B cell (primary cell): Measurements from ENCODE around the gene UQCR10. TPM values are rescaled to one million over a fixed set of nuclear protein-coding genes. Genes with fewer than 3 reads are reported as not detected.

Source experiments
- ATAC-seq: fragments of 200-7000 bp; cut with Tn5 transposase; one replicate; pipeline ENCODE4 v1.10.0; 2021; ENCODE audit warnings: low read depth, mild to moderate bottlenecking, moderate number of reproducible peaks, moderate library complexity
- CTCF ChIA-PET: fragments of 350-600 bp; sonication (Branson Sonifier 250); formaldehyde crosslinking; loops from one replicate; lab custom pipeline; 2021; ENCODE audit warnings: antibody characterized with exemption, inconsistent platforms; lab: Charles Lee
- POLR2A ChIA-PET: fragments of 350-600 bp; sonication (Branson Sonifier 250); formaldehyde crosslinking; loops from one replicate; lab custom pipeline; 2021; ENCODE audit warnings: antibody characterized with exemption; lab: Charles Lee
- DNase-seq: peaks from one replicate; pipeline ENCODE4 v3.0.0; 2013
- H2AFZ ChIP-seq: 2 replicates; pipeline ENCODE4 v1.6.1; 2012; ENCODE audit warnings: mild to moderate bottlenecking, low read depth, low read length; ENCODE audit not compliant: insufficient read depth, poor library complexity, severe bottlenecking
- H3K27ac ChIP-seq, 2 donors: 1 replicate in 1 of 2; 2 replicates in 1 of 2; pipeline ENCODE4 v1.5.1; 2012 to 2013; ENCODE audit warnings: low read length in 2 of 2, mild to moderate bottlenecking in 2 of 2, moderate library complexity in 1 of 2
- H3K27me3 ChIP-seq, 4 experiments: fragments of 200-600 bp in 1 of 4; sonication (generic) in 1 of 4; replicated peaks in 1 of 4; 1 replicate in 2 of 4; 2 replicates in 2 of 4; pipeline versions ENCODE4 v1.6.1 to v1.7.0; 2013 to 2016; ENCODE audit warnings: low read length in 3 of 4, mild to moderate bottlenecking in 2 of 4, mixed read lengths in 1 of 4, moderate library complexity in 1 of 4; ENCODE audit not compliant: insufficient read depth in 4 of 4, control insufficient read depth in 3 of 4; ENCODE audit errors: control extremely low read depth in 1 of 4
- H3K36me3 ChIP-seq, 2 experiments: replicated peaks in 1 of 2; 1 replicate in 1 of 2; 2 replicates in 1 of 2; pipeline versions ENCODE4 v1.6.1 to v1.7.1; 2013; ENCODE audit warnings: low read length in 1 of 2; ENCODE audit not compliant: insufficient read depth in 2 of 2, control insufficient read depth in 1 of 2; ENCODE audit errors: control extremely low read depth in 1 of 2, extremely low read depth in 1 of 2
- H3K4me1 ChIP-seq, 2 donors: fragments of 200-600 bp in 1 of 2; sonication (generic) in 1 of 2; 1 replicate in 1 of 2; 2 replicates in 1 of 2; pipeline versions ENCODE4 v1.5.1 to v1.6.1; 2013 to 2017; ENCODE audit warnings: low read length in 2 of 2; ENCODE audit not compliant: control insufficient read depth in 2 of 2, insufficient read depth in 2 of 2
- H3K4me2 ChIP-seq: replicated peaks from 2 replicates; pipeline ENCODE3; 2012; ENCODE audit warnings: mild to moderate bottlenecking, low read depth, low read length; ENCODE audit not compliant: poor library complexity, severe bottlenecking
- H3K4me3 ChIP-seq, 5 experiments: fragments of 200-600 bp in 1 of 5; sonication (generic) in 1 of 5; 1 replicate in 3 of 5; 2 replicates in 2 of 5; pipeline versions ENCODE4 v1.5.1 to v1.7.0; 2011 to 2016; ENCODE audit warnings: low read length in 4 of 5, mild to moderate bottlenecking in 4 of 5, low read depth in 2 of 5, control low read depth in 1 of 5, moderate library complexity in 1 of 5; ENCODE audit not compliant: insufficient read depth in 1 of 5; ENCODE audit errors: control extremely low read depth in 1 of 5, extremely low read depth in 1 of 5
- H3K79me2 ChIP-seq: fragments of 200-600 bp; sonication (generic); one replicate; pipeline ENCODE4 v1.6.0; 2016; ENCODE audit warnings: low read length; ENCODE audit not compliant: control insufficient read depth, insufficient read depth
- H3K9ac ChIP-seq: fragments of 200-600 bp; sonication (generic); 2 replicates; pipeline ENCODE4 v1.6.1; 2017; ENCODE audit warnings: mild to moderate bottlenecking, low read length, moderate library complexity
- H3K9me3 ChIP-seq, 3 donors: one replicate each; pipeline versions ENCODE4 v1.6.1 to v1.7.1; 2013; ENCODE audit warnings: low read length in 2 of 3; ENCODE audit not compliant: control insufficient read depth in 2 of 3, insufficient read depth in 1 of 3; ENCODE audit errors: control extremely low read depth in 1 of 3
- H4K20me1 ChIP-seq: 2 replicates; pipeline ENCODE4 v1.6.0; 2012; ENCODE audit warnings: mild to moderate bottlenecking, low read length; ENCODE audit not compliant: insufficient read depth, control insufficient read depth, poor library complexity, severe bottlenecking
- H3K27ac Mint-ChIP-seq: one replicate; pipeline ENCODE4 v1.8.0; 2021; ENCODE audit warnings: mixed read lengths
- H3K27me3 Mint-ChIP-seq: one replicate; pipeline ENCODE4 v1.8.0; 2021; ENCODE audit warnings: mixed read lengths
- H3K4me1 Mint-ChIP-seq: one replicate; pipeline ENCODE4 v1.8.0; 2021; ENCODE audit warnings: mixed read lengths
- H3K4me3 Mint-ChIP-seq: one replicate; pipeline ENCODE4 v1.8.0; 2021; ENCODE audit warnings: mixed read lengths
- H3K9me3 Mint-ChIP-seq: one replicate; pipeline ENCODE4 v1.8.0; 2022; ENCODE audit warnings: mixed read lengths; ENCODE audit not compliant: insufficient read depth
- EZH2 ChIP-seq: IDR thresholded peaks from 2 replicates; pipeline ENCODE4 v1.6.1; 2012; ENCODE audit warnings: borderline replicate concordance, low read depth, mild to moderate bottlenecking, moderate library complexity, low read length; ENCODE audit not compliant: insufficient read depth, poor library complexity, severe bottlenecking
- WGBS: methylation state at CpG from one replicate; pipeline ENCODE4 v1.1.5; 2013; ENCODE audit warnings: missing lambda C conversion rate; ENCODE audit not compliant: insufficient coverage; 5-methylcytosine and 5-hydroxymethylcytosine counted together
- intact Hi-C: fragments of 100-400 bp; cut with micrococcal nuclease; formaldehyde crosslinking; loops from one replicate; pipeline ENCODE4 v1.10.0; 2022
- polyA plus RNA-seq: library from polyadenylated mRNA; depleted of rRNA; stranded (reverse); fragments of >200 nt; gene quantifications from 2 replicates; pipeline ENCODE4 v1.2.3, GENCODE V29; 2012
- total RNA-seq, 2 donors: library from RNA; stranded (reverse); fragments of 120-200 nt in 1 of 2; gene quantifications; 1 replicate in 1 of 2; 2 replicates in 1 of 2; pipeline versions ENCODE4 v1.2.3 to v1.2.4, GENCODE V29; 2013 to 2022
- TF ChIP-seq, protein P1 (sequence below): fragments of 200-600 bp; IDR thresholded peaks from one replicate; pipeline ENCODE4 v1.8.0; 2022; ENCODE audit warnings: antibody characterized with exemption, mild to moderate bottlenecking

Gene UQCR10
- total and polyA plus RNA-seq, 2 donors (not counting 1 experiment from before 2014, with no cell fraction given) = 41.0 to 67.6 TPM

DNA sequence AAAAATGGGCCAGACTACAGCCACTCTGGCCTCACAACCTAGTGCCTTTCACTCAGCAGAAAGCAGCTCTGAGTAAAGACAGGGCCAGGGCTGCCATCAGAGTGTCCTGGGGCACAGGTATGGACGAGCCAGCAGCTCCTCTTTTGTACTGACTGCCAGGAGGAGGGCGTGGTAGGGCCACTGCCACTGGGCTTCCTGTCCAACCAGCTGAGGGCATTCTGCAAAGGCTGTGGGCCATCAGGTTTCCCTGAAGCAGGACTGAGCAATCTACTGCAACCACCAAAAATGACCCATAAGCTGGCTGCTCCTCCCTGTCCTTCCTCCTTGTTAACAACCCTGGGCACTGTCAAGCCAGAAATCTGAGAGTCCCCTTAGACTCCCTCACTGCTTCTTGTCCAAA, 37.8 kb downstream of the UQCR10 start:
- Histone ChIP-seq H3K9ac (no peak overlapping the region), H3K9me3 (no peaks in the 10 kb centered on the region), H3K4me3 (no peak overlapping the region), H3K79me2 (no peaks in the 10 kb centered on the region), H3K4me1 (no peaks in the 10 kb centered on the region), H3K27me3 (no peaks in the 10 kb centered on the region), H4K20me1 (no peaks in the 10 kb centered on the region), H3K36me3 (peaks cover 0 to 80% of the 10 kb centered on the region in 2 experiments), H3K27ac (no peak overlapping the region), H2AFZ (no peak overlapping the region), H3K4me2 (no peak overlapping the region)
- CTCF ChIA-PET = no interaction called here
- no peaks in the 10 kb centered on the region for H3K4me1 Mint-ChIP-seq
- TF ChIP-seq EZH2 = no peak
- TF ChIP-seq, protein P1, sequence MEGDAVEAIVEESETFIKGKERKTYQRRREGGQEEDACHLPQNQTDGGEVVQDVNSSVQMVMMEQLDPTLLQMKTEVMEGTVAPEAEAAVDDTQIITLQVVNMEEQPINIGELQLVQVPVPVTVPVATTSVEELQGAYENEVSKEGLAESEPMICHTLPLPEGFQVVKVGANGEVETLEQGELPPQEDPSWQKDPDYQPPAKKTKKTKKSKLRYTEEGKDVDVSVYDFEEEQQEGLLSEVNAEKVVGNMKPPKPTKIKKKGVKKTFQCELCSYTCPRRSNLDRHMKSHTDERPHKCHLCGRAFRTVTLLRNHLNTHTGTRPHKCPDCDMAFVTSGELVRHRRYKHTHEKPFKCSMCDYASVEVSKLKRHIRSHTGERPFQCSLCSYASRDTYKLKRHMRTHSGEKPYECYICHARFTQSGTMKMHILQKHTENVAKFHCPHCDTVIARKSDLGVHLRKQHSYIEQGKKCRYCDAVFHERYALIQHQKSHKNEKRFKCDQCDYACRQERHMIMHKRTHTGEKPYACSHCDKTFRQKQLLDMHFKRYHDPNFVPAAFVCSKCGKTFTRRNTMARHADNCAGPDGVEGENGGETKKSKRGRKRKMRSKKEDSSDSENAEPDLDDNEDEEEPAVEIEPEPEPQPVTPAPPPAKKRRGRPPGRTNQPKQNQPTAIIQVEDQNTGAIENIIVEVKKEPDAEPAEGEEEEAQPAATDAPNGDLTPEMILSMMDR = no peak
- WGBS = 100% methylated on average over 2 of the region's 2 CpGs
- no peak overlapping the region for H3K4me3 Mint-ChIP-seq
- H3K9me3 Mint-ChIP-seq = no peaks in the 10 kb centered on the region
- no peaks in the 10 kb centered on the region for H3K27me3 Mint-ChIP-seq
- no peak for ATAC-seq
- intact Hi-C loops = no loop called here
- H3K27ac Mint-ChIP-seq = no peak overlapping the region
- DNase-seq = no peak
- POLR2A ChIA-PET = no interaction called here

DNA sequence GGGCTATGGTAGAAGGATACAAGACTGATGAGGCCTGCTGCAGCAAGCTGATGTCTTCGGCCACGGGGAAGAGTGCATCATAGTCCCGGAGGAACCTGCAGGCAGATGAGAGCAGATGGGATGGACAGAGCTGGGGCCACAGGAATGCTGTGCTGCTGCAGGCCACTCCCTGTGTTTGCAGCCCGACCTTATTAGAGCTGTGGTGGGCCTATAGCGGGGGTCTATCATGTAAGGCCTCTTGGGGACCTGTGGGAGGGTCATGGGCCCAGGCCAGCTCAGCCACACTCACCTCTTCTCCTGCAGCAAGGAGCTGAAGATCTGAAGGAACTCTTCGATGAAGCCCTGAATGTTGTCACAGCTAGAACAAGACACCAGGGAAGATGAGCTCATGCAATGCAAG, 39.0 kb downstream of the UQCR10 start:
- no peak overlapping the region for H3K4me3 Mint-ChIP-seq
- H4K20me1 ChIP-seq = no peaks in the 10 kb centered on the region
- no peak overlapping the region for H2AFZ ChIP-seq
- TF ChIP-seq, protein P1 = no peak
- TF ChIP-seq EZH2 = no peak
- H3K27ac ChIP-seq = no peak overlapping the region
- no peaks in the 10 kb centered on the region for H3K79me2 ChIP-seq
- no peak overlapping the region for H3K9ac ChIP-seq
- ATAC-seq = no peak
- H3K9me3 Mint-ChIP-seq = no peaks in the 10 kb centered on the region
- ChIA-PET CTCF (no interaction called here), POLR2A (no interaction called here)
- no peak overlapping the region for H3K27ac Mint-ChIP-seq
- no peaks in the 10 kb centered on the region for H3K27me3 Mint-ChIP-seq
- intact Hi-C loops = no loop called here
- H3K4me1 Mint-ChIP-seq = no peaks in the 10 kb centered on the region
- H3K36me3 ChIP-seq = peaks cover 0 to 79% of the 10 kb centered on the region in 2 experiments
- DNase-seq = no peak
- H3K4me2 ChIP-seq = no peak overlapping the region
- WGBS = 96% methylated on average over 6 of the region's 6 CpGs
- no peak overlapping the region for H3K4me3 ChIP-seq
- no peaks in the 10 kb centered on the region for H3K4me1 ChIP-seq
- no peaks in the 10 kb centered on the region for H3K27me3 ChIP-seq
- H3K9me3 ChIP-seq = no peaks in the 10 kb centered on the region
